H1 (cell line): ENCODE results near the gene HOXC13. TPM values are rescaled to one million over a fixed set of nuclear protein-coding genes. Genes with fewer than 3 reads are reported as not detected.

Source experiments
- CTCF ChIA-PET: fragments of 300-600 bp; sonication (Branson Sonifier 250); formaldehyde crosslinking; loops from one replicate; lab custom pipeline; 2021; ENCODE audit not compliant: partially characterized antibody; lab: Charles Lee
- POLR2A ChIA-PET: fragments of 300-600 bp; sonication (Branson Sonifier 250); formaldehyde crosslinking; loops from one replicate; lab custom pipeline; 2021; ENCODE audit warnings: inconsistent platforms; ENCODE audit not compliant: partially characterized antibody; lab: Charles Lee
- DNase-seq, 2 experiments: peaks; one replicate each; pipeline versions ENCODE4 v3.0.0 to v3.0.0-alpha.2; 2010 to 2022; ENCODE audit warnings: low spot score in 2 of 2, low read depth in 1 of 2, mixed read lengths in 1 of 2
- FAIRE-seq: peaks from 2 replicates; lab custom pipeline; 2011; peaks lifted over from hg19 to GRCh38; lab: Jason Lieb, UNC
- H2AFZ ChIP-seq: 2 replicates; pipeline ENCODE4 v1.8.1; 2012; ENCODE audit warnings: low read length, inconsistent platforms
- H2AK5ac ChIP-seq: 2 replicates; pipeline ENCODE4 v1.6.1; 2013; ENCODE audit warnings: low read depth, low read length
- H2BK120ac ChIP-seq: replicated peaks from 2 replicates; pipeline ENCODE3; 2013; ENCODE audit warnings: low read depth, low read length, inconsistent platforms
- H2BK12ac ChIP-seq: 2 replicates; pipeline ENCODE4 v1.6.1; 2013; ENCODE audit warnings: low read depth, low read length
- H2BK15ac ChIP-seq: 2 replicates; pipeline ENCODE4 v1.6.1; 2013; ENCODE audit warnings: low read length
- H2BK20ac ChIP-seq: 2 replicates; pipeline ENCODE4 v1.6.1; 2013; ENCODE audit warnings: low read length
- H2BK5ac ChIP-seq: 2 replicates; pipeline ENCODE4 v1.6.1; 2013; ENCODE audit warnings: low read depth, low read length
- H3K14ac ChIP-seq: 2 replicates; pipeline ENCODE4 v1.6.1; 2013; ENCODE audit warnings: inconsistent platforms; ENCODE audit not compliant: insufficient read length
- H3K18ac ChIP-seq: 2 replicates; pipeline ENCODE4 v1.6.1; 2013; ENCODE audit warnings: low read length; ENCODE audit errors: extremely low read depth
- H3K23ac ChIP-seq: 2 replicates; pipeline ENCODE4 v1.6.1; 2013; ENCODE audit warnings: inconsistent platforms; ENCODE audit not compliant: insufficient read length
- H3K23me2 ChIP-seq: 2 replicates; pipeline ENCODE4 v1.6.1; 2013; ENCODE audit warnings: low read depth, low read length
- H3K27ac ChIP-seq: 2 replicates; pipeline ENCODE4 v1.6.1; 2011; ENCODE audit warnings: low read depth, low read length, inconsistent platforms
- H3K27me3 ChIP-seq, 4 experiments: replicated peaks in 1 of 4; 1 replicate in 1 of 4; 2 replicates in 3 of 4; pipeline versions ENCODE4 v1.6.1 to v1.8.1; 2011 to 2013; ENCODE audit warnings: low read length in 3 of 4, mild to moderate bottlenecking in 3 of 4, inconsistent platforms in 2 of 4, mixed read lengths in 2 of 4, moderate library complexity in 1 of 4; ENCODE audit not compliant: control insufficient read depth in 3 of 4, insufficient read depth in 3 of 4; ENCODE audit errors: extremely low read depth in 1 of 4
- H3K36me3 ChIP-seq, 4 experiments: 2 replicates each; pipeline versions ENCODE4 v1.6.1 to v1.8.1; 2011 to 2013; ENCODE audit warnings: mild to moderate bottlenecking in 4 of 4, low read length in 3 of 4, moderate library complexity in 2 of 4, control low read depth in 1 of 4, inconsistent platforms in 1 of 4; ENCODE audit not compliant: insufficient read depth in 4 of 4, control insufficient read depth in 2 of 4
- H3K4ac ChIP-seq: replicated peaks from 2 replicates; pipeline ENCODE3; 2013; ENCODE audit warnings: low read length, low read depth, mixed read lengths, inconsistent platforms; ENCODE audit not compliant: insufficient read length
- H3K4me1 ChIP-seq, 4 experiments: replicated peaks in 1 of 4; 1 replicate in 1 of 4; 2 replicates in 3 of 4; pipeline versions ENCODE4 v1.6.1 to v1.8.1; 2011 to 2013; ENCODE audit warnings: low read length in 3 of 4, inconsistent platforms in 2 of 4, mixed read lengths in 1 of 4; ENCODE audit not compliant: insufficient read depth in 4 of 4, control insufficient read depth in 3 of 4
- H3K4me2 ChIP-seq, 2 experiments: 2 replicates each; pipeline versions ENCODE4 v1.6.1 to v1.8.1; 2011 to 2013; ENCODE audit warnings: low read depth in 2 of 2, low read length in 2 of 2, control low read depth in 1 of 2, inconsistent platforms in 1 of 2, mild to moderate bottlenecking in 1 of 2; ENCODE audit not compliant: insufficient read depth in 1 of 2
- H3K4me3 ChIP-seq, 4 experiments: fragments of 200-600, 300-600 bp in 1 of 4; sonication (generic), shearing (Covaris generic), sonication (Bioruptor Twin) in 1 of 4; 2 replicates each; pipeline versions ENCODE4 v1.5.1 to v1.8.1; 2011 to 2016; ENCODE audit warnings: low read length in 4 of 4, low read depth in 3 of 4, control low read depth in 2 of 4, inconsistent platforms in 2 of 4, mild to moderate bottlenecking in 2 of 4, mixed read lengths in 1 of 4, moderate library complexity in 1 of 4; ENCODE audit not compliant: insufficient read depth in 2 of 4; ENCODE audit errors: extremely low read depth in 1 of 4
- H3K56ac ChIP-seq: replicated peaks from 2 replicates; pipeline ENCODE3; 2013; ENCODE audit warnings: low read depth, mild to moderate bottlenecking, mixed read lengths, low read length, inconsistent platforms; ENCODE audit not compliant: insufficient read length
- H3K79me1 ChIP-seq: 2 replicates; pipeline ENCODE4 v1.6.1; 2013; ENCODE audit warnings: low read depth, low read length, control low read depth
- H3K79me2 ChIP-seq, 2 experiments: 2 replicates each; pipeline versions ENCODE4 v1.6.1 to v1.8.1; 2012 to 2013; ENCODE audit warnings: low read length in 2 of 2, mild to moderate bottlenecking in 2 of 2, inconsistent platforms in 1 of 2; ENCODE audit not compliant: insufficient read depth in 2 of 2, control insufficient read depth in 1 of 2
- H3K9ac ChIP-seq, 4 experiments: replicated peaks in 1 of 4; 1 replicate in 1 of 4; 2 replicates in 3 of 4; pipeline versions ENCODE4 v1.6.1 to v1.8.1; 2011 to 2013; ENCODE audit warnings: low read depth in 3 of 4, low read length in 3 of 4, control low read depth in 2 of 4, mild to moderate bottlenecking in 2 of 4, moderate library complexity in 2 of 4, inconsistent platforms in 1 of 4; ENCODE audit errors: extremely low read depth in 1 of 4
- H3K9me3 ChIP-seq, 2 experiments: 2 replicates each; pipeline versions ENCODE4 v1.6.1 to v1.8.1; 2012 to 2013; ENCODE audit warnings: mild to moderate bottlenecking in 2 of 2, moderate library complexity in 2 of 2, control low read depth in 1 of 2, inconsistent platforms in 1 of 2, low read depth in 1 of 2, low read length in 1 of 2, mixed read lengths in 1 of 2; ENCODE audit not compliant: insufficient read depth in 2 of 2
- H4K20me1 ChIP-seq, 2 experiments: replicated peaks in 1 of 2; 2 replicates each; pipeline versions ENCODE3 to v1.8.1; 2011 to 2013; ENCODE audit warnings: inconsistent platforms in 2 of 2, low read length in 2 of 2, mild to moderate bottlenecking in 1 of 2; ENCODE audit not compliant: insufficient read depth in 2 of 2, control insufficient read depth in 1 of 2
- H4K5ac ChIP-seq: 2 replicates; pipeline ENCODE4 v1.6.1; 2013; ENCODE audit warnings: low read length, low read depth, mixed read lengths, inconsistent platforms; ENCODE audit not compliant: insufficient read length
- H4K8ac ChIP-seq: 2 replicates; pipeline ENCODE4 v1.8.0; 2013; ENCODE audit warnings: mild to moderate bottlenecking, moderate library complexity, low read length, inconsistent platforms; ENCODE audit not compliant: insufficient read depth; ENCODE audit errors: extremely low read depth
- H4K91ac ChIP-seq: replicated peaks from 2 replicates; pipeline ENCODE3; 2013; ENCODE audit warnings: low read length, mixed read lengths, inconsistent platforms; ENCODE audit not compliant: insufficient read length
- BRCA1 ChIP-seq: IDR thresholded peaks from 2 replicates; pipeline ENCODE4 v1.6.1; 2012; ENCODE audit warnings: low read depth, low read length, improper control_type of control experiment
- CBX8 ChIP-seq: fragments of 300-800, 300-1000 bp; sonication (generic); IDR thresholded peaks from 2 replicates; pipeline ENCODE4 v1.7.1; 2016; ENCODE audit warnings: low read depth, low read length, borderline replicate concordance
- EZH2 ChIP-seq: fragments of 200-600 bp; sonication (generic); IDR thresholded peaks from 2 replicates; pipeline ENCODE4 v1.7.1; 2012; ENCODE audit warnings: low read depth, mild to moderate bottlenecking, moderate library complexity, low read length, inconsistent platforms; ENCODE audit not compliant: severe bottlenecking
- HDAC2 ChIP-seq, 2 experiments: fragments of 300-600 bp in 1 of 2; sonication (generic) in 1 of 2; IDR thresholded peaks; 2 replicates each; pipeline ENCODE4 v1.6.1; 2011 to 2012; ENCODE audit warnings: low read depth in 2 of 2, low read length in 2 of 2, mild to moderate bottlenecking in 2 of 2, moderate library complexity in 2 of 2, borderline replicate concordance in 1 of 2, inconsistent platforms in 1 of 2
- KDM5A ChIP-seq: fragments of 200-600 bp; IDR thresholded peaks from 2 replicates; pipeline ENCODE4 v1.7.1; 2012; ENCODE audit warnings: mild to moderate bottlenecking, low read length, inconsistent platforms, mixed read lengths
- RXRA ChIP-seq: IDR thresholded peaks from 2 replicates; pipeline ENCODE4 v1.6.1; 2011; ENCODE audit warnings: low read depth, mild to moderate bottlenecking, low read length, moderate library complexity; ENCODE audit not compliant: insufficient read depth
- SUZ12 ChIP-seq: fragments of 200-600 bp; sonication (generic); IDR thresholded peaks from 2 replicates; pipeline ENCODE4 v1.6.1; 2012; ENCODE audit warnings: mild to moderate bottlenecking, inconsistent platforms, low read length, moderate library complexity, mixed read lengths
- WGBS, 2 experiments: shearing (Covaris generic) in 1 of 2; methylation state at CpG; one replicate each; pipeline versions ENCODE4 v1.1.6 to v1.1.7; 2013 to 2015; ENCODE audit warnings: low lambda C conversion rate in 2 of 2, mixed read lengths in 2 of 2, inconsistent platforms in 1 of 2, low coverage in 1 of 2, missing lambda C conversion rate in 1 of 2; ENCODE audit not compliant: insufficient replicate concordance in 2 of 2, insufficient coverage in 1 of 2, insufficient read length in 1 of 2; ENCODE audit errors: extremely low coverage in 1 of 2, missing lambda C conversion rate in 1 of 2; 5-methylcytosine and 5-hydroxymethylcytosine counted together
- polyA plus RNA-seq, 7 experiments: library from polyadenylated mRNA; depleted of rRNA in 3 of 7; stranded (reverse) in 5 of 7; unstranded in 2 of 7; fragments of >200 nt in 5 of 7; fragments of 200-250 nt in 2 of 7; gene quantifications; 1 replicate in 5 of 7; 2 replicates in 1 of 7; 4 replicates in 1 of 7; pipeline versions ENCODE4 v1.2.1 to v1.2.3, GENCODE V29; 2011 to 2013; ENCODE audit warnings: missing spikeins in 2 of 7, mixed read lengths in 2 of 7
- total RNA-seq: library from RNA; stranded (reverse); fragmentation: NEBNext Ultra II Directional; extraction: Animal tissue kit (Norgen Biotek cat#: 25700); gene quantifications from 2 replicates; pipeline ENCODE4 v1.2.1, GENCODE V29; 2021

The HOXC13 gene
- total and polyA plus RNA-seq, 2 of the 8 experiments (the other 6 are each of a cell fraction or from before 2014, with no cell fraction given), result 0.02 TPM; not detected in 1

DNA sequence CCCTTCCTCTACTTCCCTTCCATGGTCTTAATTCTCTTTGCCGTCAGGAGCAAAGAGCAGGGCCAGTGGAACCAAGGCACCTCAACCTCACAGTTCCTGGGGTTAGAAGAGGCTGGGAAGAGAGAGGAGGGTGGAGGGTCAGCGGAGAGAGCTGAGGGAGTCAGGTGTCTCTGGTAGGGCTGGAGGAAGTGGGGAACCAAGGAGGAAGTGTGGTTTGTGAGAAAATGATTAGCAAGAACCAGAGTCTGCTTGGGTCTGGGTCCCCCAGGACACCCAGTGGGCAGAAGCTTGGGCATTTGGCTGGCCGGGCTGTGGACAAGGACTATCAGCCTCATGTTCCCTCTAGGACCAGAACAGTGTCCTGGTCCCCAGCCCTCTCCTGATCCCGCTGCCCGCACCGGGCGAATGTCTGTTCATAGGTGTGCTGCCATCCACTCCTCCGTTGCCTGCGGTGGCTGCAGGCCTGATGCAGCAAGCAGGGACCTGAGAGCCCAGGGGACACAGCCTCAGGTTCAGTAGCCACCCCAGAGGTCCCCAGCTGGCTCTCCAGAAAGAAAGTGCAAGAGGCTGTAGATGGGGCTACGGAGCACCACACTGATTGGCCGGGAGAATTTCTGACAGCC lies 18.4 kb downstream of the HOXC13 start:
- Histone ChIP-seq H3K56ac (no peak overlapping the region), H3K23me2 (no peaks in the 10 kb centered on the region), H3K14ac (no peak overlapping the region), H3K79me1 (no peaks in the 10 kb centered on the region), H3K9ac (no peak overlapping the region), H2BK120ac (no peak overlapping the region), H3K27ac (no peak overlapping the region), H3K23ac (no peak overlapping the region), H2BK20ac (peak overlapping the region; percentile 86; the same call in 1 of the 2 replicates), H3K4me3 (no peak overlapping the region), H3K4me1 (peaks cover 0 to 5% (median 2%) of the 10 kb centered on the region in 4 experiments; a peak in 2 of 7 replicates), H4K20me1 (peaks cover 29 to 59% of the 10 kb centered on the region in 2 experiments), H3K9me3 (no peaks in the 10 kb centered on the region; a peak in 1 of 4 replicates), H3K27me3 (peaks cover 100% of the 10 kb centered on the region in 4 experiments), H3K36me3 (peaks cover 0 to 14% (median 0%) of the 10 kb centered on the region in 4 experiments; a peak in 1 of 8 replicates), H2BK5ac (no peak overlapping the region), H4K5ac (no peak overlapping the region), H2AFZ (no peak overlapping the region), H3K79me2 (no peaks in the 10 kb centered on the region), H3K18ac (no peak overlapping the region), H2AK5ac (peak overlapping the region; percentile 72; the same call in 1 of the 2 replicates), H4K8ac (no peak overlapping the region), H4K91ac (no peak overlapping the region), H3K4ac (no peak overlapping the region), H2BK12ac (peak overlapping the region; percentile 60; the same call in 1 of the 2 replicates), H3K4me2 (no peak overlapping the region), H2BK15ac (no peak overlapping the region)
- CTCF ChIA-PET, result interaction anchor here (0.8 to 5.6 kb wide), 3 partner anchors 29 to 125 kb away, joined by 3 to 40 read pairs (median 3); partner anchors contain the start of gene HOXC10
- FAIRE-seq (no peak), DNase-seq (no peak)
- POLR2A ChIA-PET, result no interaction called here
- 27% methylated on average over 11 of the region's 11 CpGs; no CpG with 5 or more reads in 1 of the 2 experiments for WGBS, 2 experiments
- no peak for TF ChIP-seq BRCA1
- TF ChIP-seq SUZ12, result peak; percentile 59; the same call in 1 of the 2 replicates
- TF ChIP-seq RXRA, result no peak
- TF ChIP-seq HDAC2 (IDR thresholded peaks at IDR 0.05; ENCODE audit: borderline replicate concordance in 1 of 2, low read depth in 2 of 2, low read length in 2 of 2), result no peak
- peak; percentile 39; the same call in 1 of the 2 replicates for TF ChIP-seq CBX8
- TF ChIP-seq EZH2, result peak; percentile 41
- TF ChIP-seq KDM5A, result no peak
